ENCODE measurements around the gene TPST2.

DNA sequence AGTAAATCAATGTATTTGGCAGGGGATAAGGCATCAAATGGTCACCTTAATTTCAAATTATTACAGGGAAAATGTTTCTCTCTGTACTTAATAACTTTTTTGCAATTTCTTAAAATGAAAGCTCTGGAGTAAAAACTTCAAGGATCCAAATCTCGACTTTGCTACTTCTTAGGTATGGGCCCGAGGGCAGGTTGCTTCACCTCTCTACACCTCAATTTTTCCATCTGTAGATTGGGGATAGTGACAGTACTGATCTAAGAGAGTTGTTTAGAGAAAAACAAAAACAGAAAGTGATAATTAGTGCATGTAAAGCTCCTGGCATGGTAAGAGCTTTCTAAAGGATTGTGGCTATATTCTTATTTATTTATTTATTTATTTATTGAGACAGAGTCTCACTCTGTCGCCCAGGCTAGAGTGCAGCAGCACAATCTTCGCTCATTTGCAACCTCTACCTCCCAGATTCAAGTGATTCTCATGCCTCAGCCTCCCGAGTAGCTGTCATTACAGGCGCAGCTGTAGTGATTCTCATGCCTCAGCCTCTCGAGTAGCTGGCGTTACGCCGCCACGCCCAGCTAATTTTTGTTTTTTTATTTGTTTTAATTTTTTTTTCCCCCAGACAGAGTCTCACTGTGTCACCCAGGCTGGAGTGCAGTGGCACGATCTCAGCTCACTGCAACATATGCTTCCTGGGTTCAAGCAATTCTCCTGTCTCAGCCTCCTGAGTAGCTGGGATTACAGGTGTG, 75.3 kb downstream of the TPST2 start:
- TF ChIP-seq TAF1 (IDR thresholded peaks at IDR 0.05; ENCODE audit: borderline replicate concordance, insufficient read depth, low read length) (no peak), POLR2AphosphoS5 (IDR thresholded peaks at IDR 0.05; ENCODE audit: low read depth, low read length) (no peak), SIN3A (IDR thresholded peaks at IDR 0.05; ENCODE audit: borderline replicate concordance, insufficient read depth, low read length) (no peak), FOXP2 (optimal IDR thresholded peaks at IDR 0.05; ENCODE audit: borderline replicate concordance, extremely low read depth, extremely low read length, insufficient read depth) (no peak)
- TF ChIP-seq, protein P1, sequence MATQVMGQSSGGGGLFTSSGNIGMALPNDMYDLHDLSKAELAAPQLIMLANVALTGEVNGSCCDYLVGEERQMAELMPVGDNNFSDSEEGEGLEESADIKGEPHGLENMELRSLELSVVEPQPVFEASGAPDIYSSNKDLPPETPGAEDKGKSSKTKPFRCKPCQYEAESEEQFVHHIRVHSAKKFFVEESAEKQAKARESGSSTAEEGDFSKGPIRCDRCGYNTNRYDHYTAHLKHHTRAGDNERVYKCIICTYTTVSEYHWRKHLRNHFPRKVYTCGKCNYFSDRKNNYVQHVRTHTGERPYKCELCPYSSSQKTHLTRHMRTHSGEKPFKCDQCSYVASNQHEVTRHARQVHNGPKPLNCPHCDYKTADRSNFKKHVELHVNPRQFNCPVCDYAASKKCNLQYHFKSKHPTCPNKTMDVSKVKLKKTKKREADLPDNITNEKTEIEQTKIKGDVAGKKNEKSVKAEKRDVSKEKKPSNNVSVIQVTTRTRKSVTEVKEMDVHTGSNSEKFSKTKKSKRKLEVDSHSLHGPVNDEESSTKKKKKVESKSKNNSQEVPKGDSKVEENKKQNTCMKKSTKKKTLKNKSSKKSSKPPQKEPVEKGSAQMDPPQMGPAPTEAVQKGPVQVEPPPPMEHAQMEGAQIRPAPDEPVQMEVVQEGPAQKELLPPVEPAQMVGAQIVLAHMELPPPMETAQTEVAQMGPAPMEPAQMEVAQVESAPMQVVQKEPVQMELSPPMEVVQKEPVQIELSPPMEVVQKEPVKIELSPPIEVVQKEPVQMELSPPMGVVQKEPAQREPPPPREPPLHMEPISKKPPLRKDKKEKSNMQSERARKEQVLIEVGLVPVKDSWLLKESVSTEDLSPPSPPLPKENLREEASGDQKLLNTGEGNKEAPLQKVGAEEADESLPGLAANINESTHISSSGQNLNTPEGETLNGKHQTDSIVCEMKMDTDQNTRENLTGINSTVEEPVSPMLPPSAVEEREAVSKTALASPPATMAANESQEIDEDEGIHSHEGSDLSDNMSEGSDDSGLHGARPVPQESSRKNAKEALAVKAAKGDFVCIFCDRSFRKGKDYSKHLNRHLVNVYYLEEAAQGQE (IDR thresholded peaks at IDR 0.05; ENCODE audit: insufficient read depth in 1 of 2, low read depth in 2 of 2, low read length in 2 of 2), result no peak

Data from PFSK-1 (cell line).